SH-SY5Y (cell line): ENCODE measurements around the gene RNF215.

Experiments
- GATA2 ChIP-seq: IDR thresholded peaks from 2 replicates; pipeline ENCODE4 v1.6.1; 2011; ENCODE audit warnings: mild to moderate bottlenecking, low read depth, low read length
- GATA3 ChIP-seq: IDR thresholded peaks from 2 replicates; pipeline ENCODE4 v1.6.1; 2011; ENCODE audit warnings: low read depth, mild to moderate bottlenecking, low read length, moderate library complexity

The RNF215 gene

GRCh38 chr22:30365891-30366290, 21.3 kb downstream of the RNF215 start:
- TF ChIP-seq GATA2 (no peak), GATA3 (no peak)

- TF ChIP-seq GATA2, result no peak
- TF ChIP-seq GATA3, result no peak
Observed at GRCh38 chr22:30362651-30363281, 24.4 kb downstream of the RNF215 start.

GRCh38 chr22:30361916-30362650, 25.1 kb downstream of the RNF215 start:
- no peak for TF ChIP-seq GATA3
- TF ChIP-seq GATA2, result no peak

- no peak for TF ChIP-seq GATA2
- TF ChIP-seq GATA3, result no peak
Observed at GRCh38 chr22:30358541-30358940, 28.7 kb downstream of the RNF215 start.

- TF ChIP-seq GATA3 (no peak), GATA2 (no peak)
Observed at GRCh38 chr22:30357650-30358215, 29.5 kb downstream of the RNF215 start.

- no peak for TF ChIP-seq GATA3
- no peak for TF ChIP-seq GATA2
Observed at GRCh38 chr22:30357236-30357570, 30.0 kb downstream of the RNF215 start.

GRCh38 chr22:30356449-30357235, 30.6 kb downstream of the RNF215 start, which contains the start of the genes CCDC157 and SF3A1:
TSS of gene CCDC157 (plus strand) at chr22:30357007. CDS start at chr22:30366001, 8,994 bp downstream.
TSS of gene SF3A1 (minus strand) at chr22:30356894. CDS start at chr22:30356792, 102 bp downstream.
- TF ChIP-seq GATA3 (no peak), GATA2 (no peak)

GRCh38 chr22:30354644-30355043, 32.6 kb downstream of the RNF215 start:
- TF ChIP-seq GATA3 (no peak), GATA2 (no peak)

GRCh38 chr22:30351226-30351625, 36.0 kb downstream of the RNF215 start:
- TF ChIP-seq GATA3 (no peak), GATA2 (no peak)

- no peak for TF ChIP-seq GATA3
- no peak for TF ChIP-seq GATA2
Observed at GRCh38 chr22:30348809-30349208, 38.4 kb downstream of the RNF215 start.

GRCh38 chr22:30348404-30348803, 38.8 kb downstream of the RNF215 start:
- TF ChIP-seq GATA2, result no peak
- TF ChIP-seq GATA3, result no peak

GRCh38 chr22:30347255-30347892, 39.8 kb downstream of the RNF215 start:
- TF ChIP-seq GATA2, result no peak
- TF ChIP-seq GATA3, result no peak

GRCh38 chr22:30344447-30345200, 42.6 kb downstream of the RNF215 start:
- no peak for TF ChIP-seq GATA2
- TF ChIP-seq GATA3, result no peak
